Muscle of arm (tissue), 12 donors: Measurements from ENCODE around the gene PRIM2. TPM values are rescaled to one million over a fixed set of nuclear protein-coding genes. Genes with fewer than 3 reads are reported as not detected.
"Not testable (repeated sequence)": the region's sequence is repeated elsewhere in the genome, so short reads cannot be mapped to it uniquely, and the experiment has no call there.

ENCODE experiments used
- DNase-seq: peaks from one replicate; pipeline ENCODE4 v3.0.0-alpha.2; 2013
- polyA plus RNA-seq, 12 donors: library from polyadenylated mRNA; unstranded; fragments of 120-200 nt; gene quantifications; one replicate each; pipeline ENCODE4 v1.2.1, GENCODE V29; 2013; ENCODE audit not compliant: insufficient read length in 12 of 12

The PRIM2 gene
- polyA plus RNA-seq, 12 donors = 5.7 to 14.4 (median 8.3) TPM; not detected in 1

- DNase-seq = not testable (repeated sequence)
These were observed 127.9 kb downstream of the PRIM2 start for GRCh38 chr6:57445379-57445778.

- DNase-seq = not testable (repeated sequence)
These were observed 128.5 kb downstream of the PRIM2 start for GRCh38 chr6:57445790-57446468.

GRCh38 chr6:57449496-57450066, 132.2 kb downstream of the PRIM2 start:
- DNase-seq = not testable (repeated sequence)

GRCh38 chr6:57459781-57460180, 142.4 kb downstream of the PRIM2 start:
- not testable (repeated sequence) for DNase-seq

- DNase-seq = not testable (repeated sequence)
These were observed 143.6 kb downstream of the PRIM2 start for GRCh38 chr6:57461022-57461421.

GRCh38 chr6:57463809-57464208, 146.4 kb downstream of the PRIM2 start:
- not testable (repeated sequence) for DNase-seq

GRCh38 chr6:57465968-57466367, 148.5 kb downstream of the PRIM2 start:
- DNase-seq = not testable (repeated sequence)

GRCh38 chr6:57469072-57469471, 151.6 kb downstream of the PRIM2 start:
- no peak for DNase-seq

- DNase-seq = not testable (repeated sequence)
These were observed 152.7 kb downstream of the PRIM2 start for GRCh38 chr6:57470148-57470547.

- not testable (repeated sequence) for DNase-seq
These were observed 154.0 kb downstream of the PRIM2 start for GRCh38 chr6:57471314-57471864.

GRCh38 chr6:57472861-57473362, 155.5 kb downstream of the PRIM2 start:
- DNase-seq = peak; percentile 58

GRCh38 chr6:57474862-57475475, 157.5 kb downstream of the PRIM2 start:
- DNase-seq = not testable (repeated sequence)

- not testable (repeated sequence) for DNase-seq
These were observed 158.2 kb downstream of the PRIM2 start for GRCh38 chr6:57475656-57476055.

GRCh38 chr6:57480194-57480593, 162.8 kb downstream of the PRIM2 start:
- not testable (repeated sequence) for DNase-seq

GRCh38 chr6:57481121-57481520, 163.7 kb downstream of the PRIM2 start:
- not testable (repeated sequence) for DNase-seq

- not testable (repeated sequence) for DNase-seq
These were observed 165.0 kb downstream of the PRIM2 start for GRCh38 chr6:57482471-57482870.

- DNase-seq = peak; percentile 12
These were observed 169.2 kb downstream of the PRIM2 start for GRCh38 chr6:57486494-57487081.

GRCh38 chr6:57488551-57488950, 171.1 kb downstream of the PRIM2 start:
- DNase-seq = not testable (repeated sequence)

GRCh38 chr6:57489887-57490286, 172.5 kb downstream of the PRIM2 start:
- DNase-seq = not testable (repeated sequence)

- DNase-seq = not testable (repeated sequence)
These were observed 174.4 kb downstream of the PRIM2 start for GRCh38 chr6:57491795-57492194.

GRCh38 chr6:57496251-57496650, 178.8 kb downstream of the PRIM2 start:
- not testable (repeated sequence) for DNase-seq
